GM19240 (cell line): ENCODE data around the gene HOXA13.

Experiments used
- DNase-seq: peaks from one replicate; pipeline ENCODE4 v3.0.0; 2011; ENCODE audit warnings: low spot score; ENCODE audit not compliant: insufficient read length

Gene HOXA13

GRCh38 chr7:27208998-27209397 lies 9.1 kb upstream of the HOXA13 start:
- DNase-seq = no peak

GRCh38 chr7:27207348-27207985 lies 7.6 kb upstream of the HOXA13 start:
- no peak for DNase-seq

GRCh38 chr7:27205325-27206280 lies 5.7 kb upstream of the HOXA13 start:
- DNase-seq = no peak

DNA sequence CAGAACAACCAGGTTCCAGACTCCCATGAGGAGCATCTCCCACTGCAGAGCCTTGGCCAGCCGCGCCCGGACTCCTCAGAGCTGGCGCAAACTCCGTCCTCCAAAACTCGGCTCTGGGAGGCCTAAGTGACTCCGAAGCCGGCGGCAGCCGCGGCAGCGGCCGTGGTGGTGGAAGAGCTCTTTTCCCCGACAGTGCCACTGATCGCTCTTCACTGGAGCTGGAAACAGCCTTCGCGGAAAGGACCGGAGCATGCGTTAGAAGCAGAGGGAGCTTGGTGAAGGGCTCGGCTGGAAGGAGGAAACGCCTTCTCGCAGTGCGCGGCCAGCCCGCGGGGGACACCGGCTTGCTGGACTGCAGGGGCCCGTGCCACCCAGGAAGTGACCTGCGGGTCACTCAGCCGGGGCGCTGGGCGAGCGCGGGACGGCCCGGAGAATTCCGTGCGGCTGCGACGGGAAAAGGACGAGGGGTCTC lies 5.0 kb upstream of the HOXA13 start:
- DNase-seq = no peak

- no peak for DNase-seq
Observed at GRCh38 chr7:27203964-27204594, 4.2 kb upstream of the HOXA13 start.

GRCh38 chr7:27203365-27203953 lies 3.6 kb upstream of the HOXA13 start:
- DNase-seq = no peak

- DNase-seq = no peak
Observed at GRCh38 chr7:27202862-27203134, 2.9 kb upstream of the HOXA13 start.

DNA sequence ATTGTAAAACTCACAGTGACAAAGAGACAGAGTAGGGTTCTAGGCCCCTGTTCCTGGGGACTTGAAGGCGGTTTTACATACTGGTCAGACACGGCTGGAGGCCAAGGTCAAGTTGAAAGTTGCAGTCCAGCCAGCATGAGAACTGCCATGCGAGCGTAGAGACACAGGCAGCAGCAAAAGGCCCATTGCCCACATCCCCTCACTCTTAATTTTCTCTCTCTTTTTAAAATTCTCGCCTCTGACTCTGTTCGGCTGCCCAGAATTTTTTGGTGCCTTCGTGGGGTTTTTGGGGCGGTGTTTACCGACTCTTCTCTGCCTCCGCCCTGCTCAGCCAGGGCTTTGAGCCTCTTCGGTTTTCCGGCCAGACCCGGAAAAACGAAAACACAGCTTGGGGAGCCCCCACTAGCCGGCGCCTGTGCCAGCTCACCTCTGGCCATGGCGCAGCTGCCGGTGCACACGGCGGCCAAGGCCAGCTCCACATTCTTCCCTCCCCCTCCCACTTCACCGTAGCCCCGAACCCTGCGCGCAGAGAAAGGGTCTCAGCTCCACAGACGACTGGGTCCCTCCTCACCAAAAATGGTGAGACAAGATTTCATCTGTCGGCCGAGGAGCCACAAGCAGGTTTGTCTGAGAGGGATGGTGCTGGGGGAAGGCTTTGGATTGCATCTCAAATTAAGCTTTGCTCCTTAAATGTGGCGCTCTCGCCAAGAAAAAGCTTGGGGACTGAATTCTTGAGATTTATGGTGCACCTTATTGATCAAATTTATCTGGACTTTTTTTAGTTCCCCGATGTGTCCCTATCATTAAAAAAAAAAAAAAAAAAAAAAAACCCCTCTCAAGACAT lies 2.3 kb upstream of the HOXA13 start:
- DNase-seq = no peak

- no peak for DNase-seq
Observed at GRCh38 chr7:27201580-27202017, 1.7 kb upstream of the HOXA13 start.

DNA sequence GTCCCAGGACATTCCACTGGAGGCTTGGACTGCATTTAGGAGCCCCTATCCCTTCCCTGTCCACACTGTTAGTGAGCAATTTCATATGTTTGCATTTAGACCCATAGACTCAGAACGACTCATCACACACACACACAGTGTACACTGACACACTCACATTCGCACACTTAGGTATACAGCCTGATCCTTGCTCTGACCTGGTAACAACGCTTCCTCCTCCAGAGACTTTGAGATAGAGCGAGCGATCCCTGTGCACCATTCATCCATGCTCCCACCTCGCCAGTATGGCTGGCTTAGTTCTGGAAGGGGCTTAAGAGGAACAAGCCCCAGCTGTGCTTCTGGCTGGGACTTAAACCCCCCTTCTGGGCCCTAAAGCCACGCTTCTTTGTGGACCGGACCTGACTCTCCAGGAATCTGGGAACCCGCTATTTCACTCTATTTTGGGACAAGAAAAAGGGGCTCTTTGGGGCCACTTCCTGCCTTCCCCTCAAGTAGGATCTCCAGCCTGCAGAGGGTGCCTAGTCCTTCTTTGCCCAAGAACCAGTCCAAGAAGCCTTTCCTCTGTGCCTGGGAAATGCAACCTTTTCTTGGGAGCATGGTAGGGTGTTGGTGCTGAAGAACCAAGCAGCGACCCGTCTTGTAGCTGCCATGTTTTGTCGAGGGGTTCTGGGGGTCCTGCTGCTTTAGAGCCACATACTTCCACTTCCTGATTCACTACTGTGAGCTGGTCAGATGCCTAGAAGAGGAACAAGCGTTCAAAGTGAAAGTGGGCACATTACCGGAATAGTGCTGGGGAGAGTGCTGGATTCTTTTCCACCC lies 1.1 kb upstream of the HOXA13 start:
- DNase-seq = no peak

DNA sequence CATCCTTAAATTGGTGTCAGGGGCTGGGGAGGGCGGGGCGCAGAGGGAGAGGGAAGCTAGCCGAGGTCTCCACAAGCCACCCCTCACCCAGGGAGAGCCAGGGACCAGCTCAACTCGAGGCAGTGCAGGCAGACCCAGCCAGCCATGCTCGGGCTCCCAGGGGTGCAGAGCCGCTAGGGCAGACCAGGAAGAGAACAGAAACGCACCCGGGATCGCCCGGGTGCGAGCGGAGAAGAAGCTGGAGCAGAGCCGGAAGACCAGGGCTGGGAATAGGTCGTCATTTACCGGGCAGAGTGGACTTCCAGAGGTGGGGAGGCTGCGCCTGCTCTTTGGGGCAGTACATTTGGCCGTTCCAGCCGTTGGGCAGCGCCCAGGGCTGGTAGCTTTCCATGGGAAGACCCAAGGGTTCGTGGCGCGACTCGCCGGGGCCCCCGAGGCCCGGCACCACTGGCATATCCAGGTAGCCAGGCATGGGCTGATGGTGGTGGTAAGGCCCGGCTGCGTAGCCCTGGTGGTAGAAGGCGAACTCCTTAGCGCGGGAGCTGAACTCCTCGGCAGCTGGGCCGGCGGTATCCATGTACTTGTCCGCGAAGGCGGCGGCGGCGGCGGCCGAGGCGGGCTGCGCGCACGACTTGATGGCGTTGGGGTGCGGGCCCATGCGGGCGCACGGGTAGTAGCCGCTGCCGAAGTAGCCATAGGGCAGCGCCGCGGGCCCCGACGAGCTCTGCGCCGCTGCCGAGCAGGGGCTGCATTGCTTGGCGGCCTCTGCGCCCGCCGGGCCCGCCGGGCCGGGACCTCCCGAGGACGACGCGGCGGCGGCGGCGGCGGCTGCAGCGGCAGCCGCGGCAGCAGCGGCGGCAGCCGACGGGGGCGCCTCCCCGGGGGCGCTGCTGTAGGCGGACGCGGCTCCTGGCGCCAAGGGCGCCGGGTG lies 755 bp downstream of the HOXA13 start:
- no peak for DNase-seq

DNA sequence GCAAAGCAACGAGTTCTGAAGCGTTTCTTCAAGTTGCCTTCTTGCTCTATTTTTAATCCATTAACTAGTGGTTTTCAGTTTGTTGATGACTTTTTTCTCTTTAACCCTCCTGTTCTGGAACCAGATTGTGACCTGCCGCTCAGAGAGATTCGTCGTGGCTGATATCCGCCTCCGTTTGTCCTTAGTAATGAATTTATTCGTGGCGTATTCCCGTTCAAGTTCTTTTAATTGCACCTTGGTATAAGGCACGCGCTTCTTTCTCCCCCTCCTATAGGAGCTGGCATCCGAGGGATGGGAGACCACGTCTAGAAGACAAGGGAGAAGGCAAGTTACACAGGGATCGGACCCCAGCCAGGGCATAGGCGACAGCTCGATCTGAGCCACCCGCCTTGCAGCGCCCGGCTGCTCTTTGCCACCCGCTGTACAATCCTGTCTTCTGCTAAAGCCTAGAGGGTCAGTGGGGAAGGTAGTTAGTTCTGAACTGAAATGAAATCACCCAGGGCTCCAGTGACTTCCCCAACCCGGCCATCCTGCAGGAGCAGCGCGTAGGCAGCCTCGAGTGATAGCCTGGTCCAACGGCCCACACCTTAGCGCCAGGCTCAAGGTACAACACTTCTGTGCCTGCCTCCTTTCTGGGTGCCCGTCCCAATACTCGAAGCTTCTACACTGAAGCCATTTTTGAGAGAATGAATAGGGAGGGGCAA lies 1.6 kb downstream of the HOXA13 start:
- DNase-seq = no peak

- DNase-seq = no peak
Observed at GRCh38 chr7:27197137-27198042, 2.5 kb downstream of the HOXA13 start.

DNA sequence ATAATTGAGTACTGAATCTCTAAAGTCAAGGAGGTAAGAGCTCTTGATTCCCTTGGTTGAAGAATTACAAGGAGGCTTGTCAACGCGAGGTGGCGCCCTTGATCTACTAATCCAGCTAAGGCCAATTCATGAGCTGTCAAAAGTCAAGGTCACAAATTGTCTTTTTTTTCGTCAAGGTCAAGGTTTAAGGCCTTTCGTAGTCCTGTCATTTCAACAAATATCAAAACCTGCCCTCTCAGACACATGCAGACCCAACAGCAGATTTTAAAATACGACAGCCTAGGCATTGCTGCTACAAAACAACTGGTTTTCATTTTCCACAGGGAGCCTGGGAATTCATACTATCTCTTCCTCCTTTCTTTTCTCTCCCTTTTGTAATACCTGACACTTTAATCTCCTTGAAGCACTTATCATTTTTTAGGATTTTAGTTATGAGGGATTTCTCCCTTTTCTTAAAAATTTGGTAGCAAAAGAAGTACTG lies 3.6 kb downstream of the HOXA13 start:
- DNase-seq = peak; percentile 77

DNA sequence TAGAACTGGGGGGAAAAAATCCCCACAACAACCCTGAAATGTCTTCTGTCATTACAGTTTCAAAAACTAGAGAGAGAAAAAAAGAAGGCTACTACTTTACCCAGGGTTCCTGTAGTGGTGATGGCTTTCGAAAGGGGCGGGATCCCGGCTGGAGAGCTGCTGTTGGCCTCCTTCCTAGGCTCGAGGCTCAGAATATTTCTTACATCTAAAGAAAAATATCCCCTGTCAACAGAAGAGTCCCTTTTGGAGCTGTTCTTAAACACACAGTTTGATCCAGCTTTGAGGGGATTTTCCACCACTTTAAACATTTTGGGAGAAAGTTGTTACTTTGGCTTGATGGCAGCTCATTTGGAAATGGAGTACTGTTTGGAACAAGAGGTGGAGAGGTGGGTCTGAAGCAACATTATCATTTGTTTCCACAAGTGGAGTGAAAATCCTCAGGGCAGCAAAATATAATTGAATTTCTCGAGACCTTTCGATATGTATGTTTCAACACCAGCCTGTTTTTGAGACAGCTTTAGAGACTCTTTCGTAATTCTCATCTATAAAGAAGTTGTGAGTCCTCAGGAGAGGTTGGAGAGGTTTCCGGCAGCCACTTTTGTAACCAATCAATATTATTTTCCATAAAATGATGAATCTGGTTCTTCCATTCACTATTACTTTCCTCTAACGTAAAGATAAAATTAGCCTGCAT lies 5.1 kb downstream of the HOXA13 start:
- DNase-seq = no peak

DNA sequence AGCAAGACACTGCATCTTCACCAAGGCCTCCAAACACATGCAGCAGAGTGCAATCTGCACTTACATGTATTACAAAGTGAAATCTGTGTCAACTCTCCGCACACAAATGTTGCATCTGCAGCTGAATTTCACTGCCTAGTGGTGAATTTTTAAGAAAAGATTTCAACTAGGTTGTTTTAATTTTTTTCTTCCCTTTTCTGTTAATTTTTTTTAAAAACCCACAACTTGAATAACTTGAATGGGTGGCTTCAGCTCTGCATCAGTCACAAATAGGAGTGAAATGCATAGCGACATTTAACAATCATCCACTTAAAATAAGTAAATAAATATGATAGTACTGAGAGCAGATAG lies 5.9 kb downstream of the HOXA13 start:
- DNase-seq = no peak
